ENCODE measurements around the gene LRRC4C.

LRRC4C gene

DNA sequence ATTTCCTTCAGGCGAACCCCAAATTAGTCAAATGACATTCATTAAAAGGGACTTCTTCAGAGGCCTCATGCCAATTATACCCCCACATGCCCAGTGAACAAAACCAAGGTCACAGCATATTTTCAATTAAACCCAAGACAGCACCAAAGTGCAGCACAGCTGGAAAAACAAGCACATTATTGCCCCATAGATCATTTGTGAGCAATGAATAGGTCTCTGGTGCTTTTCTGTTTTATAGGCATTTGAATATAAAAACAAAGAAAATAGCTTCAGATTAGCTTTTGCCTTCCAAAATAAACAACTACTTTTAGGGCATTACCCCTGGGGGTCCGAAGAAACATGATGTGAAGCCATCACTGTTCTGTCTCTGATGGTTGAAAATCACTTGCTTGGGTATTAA lies 1319.9 kb downstream of the LRRC4C start:
- no peak for DNase-seq (ENCODE audit: low spot score in 2 of 2)
- Histone ChIP-seq H3K27me3 (ENCODE audit: low read depth) (no peaks in the 10 kb centered on the region), H3K36me3 (replicated peaks) (no peaks in the 10 kb centered on the region), H3K4me3 (no peak overlapping the region), H3K9me3 (no peaks in the 10 kb centered on the region), H3K4me1 (no peaks in the 10 kb centered on the region)
- in situ Hi-C loops (cut with MboI; ENCODE audit: low sequenced_read_pairs) = no loop called here

- no peak for DNase-seq (ENCODE audit: low spot score in 2 of 2)
- no peaks in the 10 kb centered on the region for H3K4me1 ChIP-seq
Observed at GRCh38 chr11:40139066-40139465, 1320.4 kb downstream of the LRRC4C start.

GRCh38 chr11:40134820-40135570 lies 1324.5 kb downstream of the LRRC4C start:
- H3K27me3 ChIP-seq (ENCODE audit: low read depth) = no peaks in the 10 kb centered on the region
- H3K36me3 ChIP-seq (replicated peaks) = no peaks in the 10 kb centered on the region
- no peaks in the 10 kb centered on the region for H3K9me3 ChIP-seq
- in situ Hi-C loops (cut with MboI; ENCODE audit: low sequenced_read_pairs) = no loop called here
- H3K4me3 ChIP-seq = no peak overlapping the region
- H3K4me1 ChIP-seq = no peaks in the 10 kb centered on the region
- DNase-seq (ENCODE audit: low spot score in 2 of 2) = no peak

More at GRCh38 chr11:40139066-40139465, 1320.4 kb downstream of the LRRC4C start:
- in situ Hi-C loops (cut with MboI; ENCODE audit: low sequenced_read_pairs) = no loop called here
- no peaks in the 10 kb centered on the region for H3K36me3 ChIP-seq (replicated peaks)
- no peaks in the 10 kb centered on the region for H3K9me3 ChIP-seq
- no peaks in the 10 kb centered on the region for H3K27me3 ChIP-seq (ENCODE audit: low read depth)
- no peak overlapping the region for H3K4me3 ChIP-seq

DNA sequence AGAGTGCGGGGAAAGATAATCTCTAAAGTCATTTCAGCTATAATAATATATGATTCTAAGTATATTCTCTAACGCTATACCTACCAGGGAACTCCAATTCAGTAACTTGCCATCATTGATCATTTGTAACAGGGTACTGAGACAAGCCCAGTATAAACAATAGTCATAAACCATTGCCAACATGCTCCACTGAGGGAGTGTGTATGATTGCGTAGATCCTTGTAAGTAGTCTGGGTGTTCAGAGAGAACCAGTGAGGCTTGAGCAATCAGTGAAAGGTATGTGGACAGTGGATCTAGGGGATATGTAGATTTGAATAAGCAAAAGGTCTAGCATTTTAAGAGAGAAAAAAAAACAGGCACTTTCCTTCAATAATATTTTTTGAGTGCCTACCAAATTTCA lies 1326.0 kb downstream of the LRRC4C start:
- in situ Hi-C loops (cut with MboI; ENCODE audit: low sequenced_read_pairs) = no loop called here
- Histone ChIP-seq H3K9me3 (no peaks in the 10 kb centered on the region), H3K4me1 (no peaks in the 10 kb centered on the region), H3K36me3 (replicated peaks) (no peaks in the 10 kb centered on the region), H3K4me3 (no peak overlapping the region), H3K27me3 (ENCODE audit: low read depth) (no peaks in the 10 kb centered on the region)
- no peak for DNase-seq (ENCODE audit: low spot score in 2 of 2)

- no peaks in the 10 kb centered on the region for H3K9me3 ChIP-seq
- no peak overlapping the region for H3K4me3 ChIP-seq
- no peaks in the 10 kb centered on the region for H3K27me3 ChIP-seq (ENCODE audit: low read depth)
- no peaks in the 10 kb centered on the region for H3K4me1 ChIP-seq
- no peaks in the 10 kb centered on the region for H3K36me3 ChIP-seq (replicated peaks)
- no peak for DNase-seq (ENCODE audit: low spot score in 2 of 2)
- in situ Hi-C loops (cut with MboI; ENCODE audit: low sequenced_read_pairs) = no loop called here
Observed at GRCh38 chr11:40132912-40133311, 1326.5 kb downstream of the LRRC4C start.

GRCh38 chr11:40130427-40130826 lies 1329.0 kb downstream of the LRRC4C start:
- DNase-seq (ENCODE audit: low spot score in 2 of 2) = no peak
- Histone ChIP-seq H3K4me3 (no peak overlapping the region), H3K36me3 (replicated peaks) (no peaks in the 10 kb centered on the region), H3K27me3 (ENCODE audit: low read depth) (no peaks in the 10 kb centered on the region), H3K4me1 (no peaks in the 10 kb centered on the region), H3K9me3 (no peaks in the 10 kb centered on the region)
- in situ Hi-C loops (cut with MboI; ENCODE audit: low sequenced_read_pairs) = no loop called here

DNA sequence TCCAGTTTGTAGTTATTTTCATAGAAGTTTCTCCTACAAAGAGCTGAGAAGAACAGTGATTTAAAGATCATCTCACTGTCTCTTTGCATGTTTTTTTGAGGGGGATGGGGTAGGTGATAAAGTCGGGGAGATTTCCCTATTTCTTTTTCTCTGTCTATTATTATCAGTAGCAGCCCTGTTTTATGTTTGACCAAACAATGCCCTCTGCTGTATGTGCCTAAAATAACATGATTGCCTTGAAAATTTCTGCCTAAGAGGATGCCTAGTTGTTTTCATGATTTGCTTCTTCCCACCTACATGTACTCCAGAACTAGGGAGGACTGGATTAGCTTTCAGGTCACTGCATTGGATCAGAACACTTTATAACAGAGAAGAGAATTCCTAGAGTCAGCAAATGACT lies 1330.2 kb downstream of the LRRC4C start:
- Histone ChIP-seq H3K4me3 (no peak overlapping the region), H3K9me3 (no peaks in the 10 kb centered on the region), H3K4me1 (no peaks in the 10 kb centered on the region), H3K36me3 (replicated peaks) (no peaks in the 10 kb centered on the region), H3K27me3 (ENCODE audit: low read depth) (no peaks in the 10 kb centered on the region)
- in situ Hi-C loops (cut with MboI; ENCODE audit: low sequenced_read_pairs) = no loop called here
- DNase-seq (ENCODE audit: low spot score in 2 of 2) = no peak

DNA sequence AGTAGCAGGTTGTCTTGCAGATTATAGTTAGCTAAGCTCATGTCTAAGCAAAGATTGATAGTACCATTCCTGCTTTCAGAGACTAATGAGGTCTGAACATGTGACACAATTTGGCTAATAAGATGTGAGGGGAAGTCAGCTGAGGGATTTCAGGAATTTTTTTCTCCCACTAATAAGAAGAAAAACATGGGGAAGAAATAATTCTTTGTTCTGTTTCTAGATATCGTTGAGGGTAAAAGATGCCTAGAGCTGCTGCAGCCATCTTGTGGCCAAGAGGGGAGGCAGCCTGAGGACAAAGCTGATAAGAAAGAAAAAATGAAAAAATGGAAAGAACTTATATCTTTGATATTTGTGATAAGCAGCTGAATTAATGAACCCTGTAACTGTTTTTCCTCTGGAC lies 1334.4 kb downstream of the LRRC4C start:
- DNase-seq (ENCODE audit: low spot score in 2 of 2) = no peak
- in situ Hi-C loops (cut with MboI; ENCODE audit: low sequenced_read_pairs) = no loop called here
- Histone ChIP-seq H3K4me3 (no peak overlapping the region), H3K36me3 (replicated peaks) (no peaks in the 10 kb centered on the region), H3K27me3 (ENCODE audit: low read depth) (no peaks in the 10 kb centered on the region), H3K4me1 (no peaks in the 10 kb centered on the region), H3K9me3 (no peaks in the 10 kb centered on the region)

DNA sequence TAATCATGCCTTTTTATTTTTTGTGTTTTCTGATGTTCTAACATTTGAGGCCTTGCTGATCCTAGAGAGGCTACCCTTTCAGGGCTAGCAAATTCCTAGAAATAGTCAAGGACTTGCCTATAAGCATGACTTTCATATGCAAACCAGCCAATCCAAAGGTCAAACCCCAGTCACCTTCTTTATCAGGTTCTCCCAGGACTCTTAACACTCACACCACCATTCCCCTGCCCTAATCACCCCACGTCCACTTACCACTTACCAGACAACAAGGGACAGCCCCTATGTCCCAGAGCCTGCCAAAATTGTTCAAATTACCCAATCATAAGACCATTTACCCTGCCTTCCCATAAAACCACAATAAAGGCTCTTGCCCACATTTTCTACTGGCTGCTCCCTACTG lies 1339.8 kb downstream of the LRRC4C start:
- H3K9me3 ChIP-seq = no peaks in the 10 kb centered on the region
- in situ Hi-C loops (cut with MboI; ENCODE audit: low sequenced_read_pairs) = no loop called here
- no peaks in the 10 kb centered on the region for H3K36me3 ChIP-seq (replicated peaks)
- no peak overlapping the region for H3K4me3 ChIP-seq
- H3K27me3 ChIP-seq (ENCODE audit: low read depth) = no peaks in the 10 kb centered on the region
- DNase-seq (ENCODE audit: low spot score in 2 of 2) = no peak
- no peaks in the 10 kb centered on the region for H3K4me1 ChIP-seq

GRCh38 chr11:40118780-40119179 lies 1340.7 kb downstream of the LRRC4C start:
- Histone ChIP-seq H3K9me3 (no peaks in the 10 kb centered on the region), H3K4me3 (no peak overlapping the region), H3K36me3 (replicated peaks) (no peaks in the 10 kb centered on the region), H3K4me1 (no peaks in the 10 kb centered on the region), H3K27me3 (ENCODE audit: low read depth) (no peaks in the 10 kb centered on the region)
- in situ Hi-C loops (cut with MboI; ENCODE audit: low sequenced_read_pairs) = no loop called here
- no peak for DNase-seq (ENCODE audit: low spot score in 2 of 2)

DNA sequence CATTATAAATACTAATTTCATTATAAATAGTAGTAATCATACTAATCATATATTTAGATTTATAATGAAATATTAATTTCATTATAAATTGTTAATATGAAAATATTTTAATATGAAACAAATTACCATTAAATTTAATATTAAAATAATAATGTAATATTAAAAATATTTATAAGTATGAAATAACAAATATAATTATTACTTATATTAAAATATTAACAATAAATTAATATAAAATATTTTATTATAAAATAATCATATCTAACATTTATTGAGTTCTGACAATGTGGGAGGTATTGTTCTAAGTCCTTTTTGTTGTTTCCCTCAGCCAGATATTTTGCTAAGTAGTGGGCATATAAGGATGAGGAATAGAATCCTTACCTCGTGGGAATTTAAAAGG lies 1341.4 kb downstream of the LRRC4C start:
- H3K9me3 ChIP-seq = no peaks in the 10 kb centered on the region
- H3K36me3 ChIP-seq (replicated peaks) = no peaks in the 10 kb centered on the region
- no peaks in the 10 kb centered on the region for H3K4me1 ChIP-seq
- H3K27me3 ChIP-seq (ENCODE audit: low read depth) = no peaks in the 10 kb centered on the region
- in situ Hi-C loops (cut with MboI; ENCODE audit: low sequenced_read_pairs) = no loop called here
- no peak overlapping the region for H3K4me3 ChIP-seq
- no peak for DNase-seq (ENCODE audit: low spot score in 2 of 2)

DNA sequence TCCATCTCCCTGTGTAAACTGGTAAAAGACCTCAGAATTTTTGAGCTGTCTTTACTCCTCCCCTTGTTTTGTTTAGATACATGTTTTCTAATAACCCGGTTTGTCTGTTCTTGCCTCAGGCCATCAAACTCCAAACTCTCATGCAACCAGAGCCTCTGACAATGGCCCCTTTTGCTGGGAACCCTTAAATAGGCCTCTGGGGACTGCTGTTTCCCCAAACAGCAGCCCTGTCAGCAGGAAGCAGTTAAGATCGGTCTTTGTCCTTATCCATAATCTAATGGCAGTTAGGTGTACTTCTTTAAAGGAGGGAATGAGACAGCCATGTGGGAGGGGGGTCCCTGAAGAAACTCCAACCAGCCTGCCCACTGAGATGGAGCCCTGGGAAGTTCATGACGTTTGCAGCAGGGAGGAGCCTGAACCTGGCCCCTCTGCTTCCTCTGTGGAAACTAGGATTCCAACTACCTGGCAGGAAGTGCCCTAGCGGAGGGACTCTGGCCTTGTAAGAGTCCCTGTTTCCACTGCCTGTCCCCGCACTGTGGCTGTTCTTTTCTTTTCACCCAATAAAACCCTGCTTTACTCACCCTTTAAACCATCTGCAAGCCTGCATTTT lies 1354.4 kb downstream of the LRRC4C start:
- Histone ChIP-seq H3K27me3 (ENCODE audit: low read depth) (no peaks in the 10 kb centered on the region), H3K4me1 (no peaks in the 10 kb centered on the region), H3K36me3 (replicated peaks) (no peaks in the 10 kb centered on the region), H3K4me3 (no peak overlapping the region), H3K9me3 (no peaks in the 10 kb centered on the region)
- no peak for DNase-seq (ENCODE audit: low spot score in 2 of 2)
- in situ Hi-C loops (cut with MboI; ENCODE audit: low sequenced_read_pairs) = no loop called here

DNA sequence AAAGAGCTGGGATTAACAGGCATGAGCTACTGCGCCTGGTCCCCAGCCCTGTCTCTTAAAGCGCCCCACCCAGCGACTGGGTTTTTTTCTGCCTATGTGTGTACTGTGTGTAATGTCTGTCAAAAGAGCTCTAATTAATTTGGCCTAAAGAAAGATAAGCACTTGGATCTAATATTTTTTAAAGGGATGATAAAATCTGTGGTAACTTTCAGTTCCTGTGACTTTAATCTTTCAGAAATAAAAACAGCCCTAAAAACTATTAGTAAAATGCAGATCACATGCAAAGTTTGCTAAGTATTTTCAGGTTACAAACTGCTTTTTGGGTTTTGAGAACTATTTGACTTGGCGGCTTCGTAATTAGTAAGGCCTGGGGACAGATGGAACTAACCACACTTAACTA lies 1358.7 kb downstream of the LRRC4C start:
- Histone ChIP-seq H3K27me3 (ENCODE audit: low read depth) (no peaks in the 10 kb centered on the region), H3K36me3 (replicated peaks) (no peaks in the 10 kb centered on the region), H3K9me3 (no peaks in the 10 kb centered on the region), H3K4me1 (no peaks in the 10 kb centered on the region), H3K4me3 (no peak overlapping the region)
- in situ Hi-C loops (cut with MboI; ENCODE audit: low sequenced_read_pairs) = no loop called here
- no peak for DNase-seq (ENCODE audit: low spot score in 2 of 2)

- Histone ChIP-seq H3K9me3 (no peaks in the 10 kb centered on the region), H3K4me3 (no peak overlapping the region), H3K4me1 (no peaks in the 10 kb centered on the region), H3K27me3 (ENCODE audit: low read depth) (no peaks in the 10 kb centered on the region), H3K36me3 (replicated peaks) (no peaks in the 10 kb centered on the region)
- in situ Hi-C loops (cut with MboI; ENCODE audit: low sequenced_read_pairs) = no loop called here
- no peak for DNase-seq (ENCODE audit: low spot score in 2 of 2)
Observed at GRCh38 chr11:40100162-40100553, 1359.3 kb downstream of the LRRC4C start.
